ENCODE data around the gene MRPS22. TPM values are rescaled to one million over a fixed set of nuclear protein-coding genes. Genes with fewer than 3 reads are reported as not detected.

The MRPS22 gene
- total RNA-seq, 2 experiments from 2014 or later: 39.6 to 42.6 TPM

- no peaks in the 10 kb centered on the region for H3K36me3 ChIP-seq (ENCODE audit: insufficient read depth, low read length)
Measured at GRCh38 chr3:139323146-139323545, 20.7 kb upstream of the MRPS22 start.

GRCh38 chr3:139324456-139324855 is 19.4 kb upstream of the MRPS22 start:
- no peak overlapping the region for H3K27ac Mint-ChIP-seq
- Histone ChIP-seq H3K4me3 (ENCODE audit: low read length) (no peak overlapping the region), H3K36me3 (ENCODE audit: insufficient read depth, low read length) (no peaks in the 10 kb centered on the region), H3K27ac (ENCODE audit: low read depth in 1 of 2, low read length in 2 of 2) (no peak overlapping the region), H3K4me1 (ENCODE audit: insufficient read depth, low read length) (peaks cover 6% of the 10 kb centered on the region), H3K27me3 (ENCODE audit: control insufficient read depth in 1 of 2, insufficient read depth in 2 of 2, low read length in 2 of 2) (no peaks in the 10 kb centered on the region), H3K9me3 (ENCODE audit: control insufficient read depth in 1 of 2, insufficient read depth in 1 of 2, low read length in 2 of 2) (no peaks in the 10 kb centered on the region)
- ATAC-seq (ENCODE audit: poor library complexity) (no peak), DNase-seq (no peak)
- no peaks in the 10 kb centered on the region for H3K36me3 Mint-ChIP-seq (ENCODE audit: low read depth)
- no peaks in the 10 kb centered on the region for H3K9me3 Mint-ChIP-seq
- no peak overlapping the region for H3K4me3 Mint-ChIP-seq
- peaks cover 14% of the 10 kb centered on the region for H3K4me1 Mint-ChIP-seq (ENCODE audit: low read depth)
- intact Hi-C loops (cut with DNase I, micrococcal nuclease): loop anchor here in 1 of 2 experiments (10.0 kb wide), 1 partner anchor 630 kb away; no protein-coding TSS in a partner anchor
- CTCF ChIA-PET: no interaction called here
- TF ChIP-seq CTCF (IDR thresholded peaks at IDR 0.05): no peak
- POLR2A ChIA-PET: no interaction called here
- H3K27me3 Mint-ChIP-seq: peaks cover 3% of the 10 kb centered on the region

More at GRCh38 chr3:139323146-139323545, 20.7 kb upstream of the MRPS22 start:
- Mint-ChIP-seq H3K4me3 (no peak overlapping the region), H3K27ac (no peak overlapping the region), H3K4me1 (ENCODE audit: low read depth) (peaks cover 3% of the 10 kb centered on the region), H3K27me3 (no peaks in the 10 kb centered on the region), H3K36me3 (ENCODE audit: low read depth) (no peaks in the 10 kb centered on the region), H3K9me3 (no peaks in the 10 kb centered on the region)
- ChIA-PET CTCF (no interaction called here), POLR2A (no interaction called here)
- no peak for TF ChIP-seq CTCF (IDR thresholded peaks at IDR 0.05)
- Histone ChIP-seq H3K4me1 (ENCODE audit: insufficient read depth, low read length) (no peaks in the 10 kb centered on the region), H3K4me3 (ENCODE audit: low read length) (no peak overlapping the region), H3K27ac (ENCODE audit: low read depth in 1 of 2, low read length in 2 of 2) (no peak overlapping the region), H3K27me3 (ENCODE audit: control insufficient read depth in 1 of 2, insufficient read depth in 2 of 2, low read length in 2 of 2) (no peaks in the 10 kb centered on the region), H3K9me3 (ENCODE audit: control insufficient read depth in 1 of 2, insufficient read depth in 1 of 2, low read length in 2 of 2) (no peaks in the 10 kb centered on the region)
- ATAC-seq (ENCODE audit: poor library complexity) (no peak), DNase-seq (no peak)
- intact Hi-C loops (cut with DNase I, micrococcal nuclease): loop anchor here in 1 of 2 experiments (10.0 kb wide), 1 partner anchor 628 kb away; no protein-coding TSS in a partner anchor

GRCh38 chr3:139325551-139325950 is 18.3 kb upstream of the MRPS22 start:
- intact Hi-C loops (cut with DNase I, micrococcal nuclease): loop anchor here in 1 of 2 experiments (10.0 kb wide), 1 partner anchor 631 kb away; no protein-coding TSS in a partner anchor
- ATAC-seq (ENCODE audit: poor library complexity): no peak
- no peak overlapping the region for H3K4me3 ChIP-seq (ENCODE audit: low read length)
- peaks cover 3 to 6% of the 10 kb centered on the region in 2 experiments for H3K27me3 ChIP-seq (ENCODE audit: control insufficient read depth in 1 of 2, insufficient read depth in 2 of 2, low read length in 2 of 2)
- peaks cover 14% of the 10 kb centered on the region for H3K27me3 Mint-ChIP-seq
- H3K4me1 Mint-ChIP-seq (ENCODE audit: low read depth): peaks cover 17% of the 10 kb centered on the region
- no peak overlapping the region for H3K4me3 Mint-ChIP-seq
- H3K36me3 ChIP-seq (ENCODE audit: insufficient read depth, low read length): no peaks in the 10 kb centered on the region
- TF ChIP-seq CTCF (IDR thresholded peaks at IDR 0.05): no peak
- no peaks in the 10 kb centered on the region for H3K9me3 Mint-ChIP-seq
- H3K27ac ChIP-seq (ENCODE audit: low read depth in 1 of 2, low read length in 2 of 2): no peak overlapping the region
- H3K27ac Mint-ChIP-seq: no peak overlapping the region
- POLR2A ChIA-PET: no interaction called here
- H3K9me3 ChIP-seq (ENCODE audit: control insufficient read depth in 1 of 2, insufficient read depth in 1 of 2, low read length in 2 of 2): no peaks in the 10 kb centered on the region
- DNase-seq: no peak
- H3K36me3 Mint-ChIP-seq (ENCODE audit: low read depth): no peaks in the 10 kb centered on the region
- CTCF ChIA-PET: interaction anchor here (1.7 kb wide), 1 partner anchor 389 kb away, joined by 4 read pairs; no protein-coding TSS in a partner anchor
- peaks cover 9% of the 10 kb centered on the region for H3K4me1 ChIP-seq (ENCODE audit: insufficient read depth, low read length)

Measured in CD4-positive, alpha-beta T cell (primary cell).